AG04450 (cell line): ENCODE measurements around the gene KCNK18. TPM values are rescaled to one million over a fixed set of nuclear protein-coding genes. Genes with fewer than 3 reads are reported as not detected.

Source experiments
- CTCF ChIA-PET: fragments of 300-600, 350-600 bp; formaldehyde crosslinking; extraction: SDS; loops from one replicate; lab custom pipeline; 2022; ENCODE audit warnings: antibody characterized with exemption, inconsistent platforms; lab: Charles Lee
- POLR2A ChIA-PET: fragments of 350-600 bp; formaldehyde crosslinking; extraction: SDS; loops from one replicate; lab custom pipeline; 2021; ENCODE audit warnings: antibody characterized with exemption, inconsistent platforms; lab: Yijun Ruan, JAX
- DNase-seq: peaks from one replicate; pipeline ENCODE4 v3.0.0-alpha.2; 2011; ENCODE audit warnings: low read depth, low spot score
- H3K27ac ChIP-seq: one replicate; pipeline ENCODE4 v1.5.1; 2012; ENCODE audit warnings: low read depth, low read length, control low read depth
- H3K27me3 ChIP-seq: one replicate; pipeline ENCODE4 v1.6.0; 2012; ENCODE audit warnings: low read length; ENCODE audit not compliant: control insufficient read depth, insufficient read depth
- H3K4me3 ChIP-seq: 2 replicates; pipeline ENCODE4 v1.5.1; 2011; ENCODE audit warnings: mild to moderate bottlenecking, low read depth, low read length, control low read depth
- H3K9me3 ChIP-seq: 2 replicates; pipeline ENCODE4 v1.5.1; 2012; ENCODE audit warnings: low read length; ENCODE audit not compliant: control insufficient read depth, insufficient read depth
- polyA plus RNA-seq: library from polyadenylated mRNA; depleted of rRNA; stranded (reverse); fragments of >200 nt; gene quantifications from 2 replicates; pipeline ENCODE4 v1.2.3, GENCODE V29; 2011
- TF ChIP-seq, protein P1 (sequence below): IDR thresholded peaks from 2 replicates; pipeline ENCODE4 v1.5.1; 2011; ENCODE audit warnings: low read depth, low read length, control low read depth, inconsistent platforms

KCNK18 gene
- polyA plus RNA-seq, 1 experiment, result not detected

DNA sequence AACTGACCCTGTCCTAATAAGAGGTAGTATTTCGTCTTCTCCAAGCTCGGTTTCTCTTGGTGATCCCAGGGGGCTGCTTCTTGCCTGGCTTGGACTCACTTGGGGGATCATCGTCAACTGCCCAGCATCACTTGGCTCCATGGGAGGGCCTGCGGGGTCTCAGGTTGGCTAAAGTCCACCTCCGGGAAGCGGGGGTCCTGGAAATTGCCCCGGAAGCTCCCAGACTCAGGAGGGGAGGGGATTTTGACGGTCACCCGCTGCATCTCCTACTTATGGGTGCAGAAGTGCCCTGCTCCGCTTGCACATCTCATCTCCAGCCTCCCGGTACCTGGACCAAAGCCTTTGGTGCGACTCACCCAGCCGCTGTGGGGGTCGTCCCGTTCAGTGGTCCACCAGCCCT, 18.7 kb downstream of the KCNK18 start:
- TF ChIP-seq, protein P1, sequence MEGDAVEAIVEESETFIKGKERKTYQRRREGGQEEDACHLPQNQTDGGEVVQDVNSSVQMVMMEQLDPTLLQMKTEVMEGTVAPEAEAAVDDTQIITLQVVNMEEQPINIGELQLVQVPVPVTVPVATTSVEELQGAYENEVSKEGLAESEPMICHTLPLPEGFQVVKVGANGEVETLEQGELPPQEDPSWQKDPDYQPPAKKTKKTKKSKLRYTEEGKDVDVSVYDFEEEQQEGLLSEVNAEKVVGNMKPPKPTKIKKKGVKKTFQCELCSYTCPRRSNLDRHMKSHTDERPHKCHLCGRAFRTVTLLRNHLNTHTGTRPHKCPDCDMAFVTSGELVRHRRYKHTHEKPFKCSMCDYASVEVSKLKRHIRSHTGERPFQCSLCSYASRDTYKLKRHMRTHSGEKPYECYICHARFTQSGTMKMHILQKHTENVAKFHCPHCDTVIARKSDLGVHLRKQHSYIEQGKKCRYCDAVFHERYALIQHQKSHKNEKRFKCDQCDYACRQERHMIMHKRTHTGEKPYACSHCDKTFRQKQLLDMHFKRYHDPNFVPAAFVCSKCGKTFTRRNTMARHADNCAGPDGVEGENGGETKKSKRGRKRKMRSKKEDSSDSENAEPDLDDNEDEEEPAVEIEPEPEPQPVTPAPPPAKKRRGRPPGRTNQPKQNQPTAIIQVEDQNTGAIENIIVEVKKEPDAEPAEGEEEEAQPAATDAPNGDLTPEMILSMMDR, result no peak
- no peak for DNase-seq
- POLR2A ChIA-PET, result interaction anchor here (0.6 kb wide), 1 partner anchor 103 kb away, joined by 5 read pairs; no protein-coding TSS in a partner anchor
- CTCF ChIA-PET, result interaction anchor here (0.6 to 5.9 kb wide), 58 partner anchors 8 to 1024 kb away, joined by 3 to 246 read pairs (median 6); no protein-coding TSS in a partner anchor
- H3K9me3 ChIP-seq, result no peaks in the 10 kb centered on the region; the same call in 1 of the 2 replicates
- H3K4me3 ChIP-seq, result peak overlapping the region; percentile 67
- H3K27ac ChIP-seq, result no peak overlapping the region
- peaks cover 10% of the 10 kb centered on the region for H3K27me3 ChIP-seq

DNA sequence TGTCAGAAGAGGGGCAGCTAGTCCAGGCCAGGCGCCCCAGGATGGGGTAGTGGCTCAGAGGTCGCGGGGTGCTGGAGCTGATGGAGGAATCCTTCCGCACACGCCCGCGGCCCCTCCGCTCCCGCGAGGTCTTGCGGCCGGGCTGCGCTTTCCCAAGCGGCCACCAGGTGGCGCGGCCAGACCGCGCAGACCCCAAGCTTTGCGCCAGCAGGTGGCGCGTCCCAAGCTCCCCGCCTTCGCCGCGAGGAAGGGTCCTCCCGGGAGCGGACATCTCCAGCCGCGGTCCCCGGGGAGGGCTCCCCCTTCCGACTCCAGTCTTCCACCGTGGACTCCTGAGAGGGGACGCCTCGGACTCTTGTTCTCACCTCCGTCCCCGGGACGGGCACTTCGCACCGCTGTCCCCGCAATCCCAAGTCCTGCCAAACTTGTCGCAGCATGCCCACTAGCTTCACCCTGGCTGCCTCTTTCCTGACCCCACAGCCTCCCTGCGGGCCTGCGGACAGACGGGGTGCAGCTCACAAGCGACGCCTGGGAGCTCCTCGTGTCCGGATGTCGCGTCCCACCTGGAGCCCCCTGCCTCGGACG, 19.4 kb downstream of the KCNK18 start:
- Histone ChIP-seq H3K27me3 (peaks cover 10% of the 10 kb centered on the region), H3K9me3 (no peaks in the 10 kb centered on the region; the same call in 1 of the 2 replicates), H3K27ac (no peak overlapping the region), H3K4me3 (peak overlapping the region; percentile 67)
- CTCF ChIA-PET, result interaction anchor here (0.6 to 5.9 kb wide), 70 partner anchors 8 to 1571 kb away, joined by 3 to 246 read pairs (median 5); no protein-coding TSS in a partner anchor
- TF ChIP-seq, protein P1, result peak; percentile 100
- DNase-seq, result peak; percentile 29
- POLR2A ChIA-PET, result interaction anchor here (0.5 to 0.6 kb wide), 2 partner anchors 102 to 187 kb away, joined by 5 to 7 read pairs; no protein-coding TSS in a partner anchor

DNA sequence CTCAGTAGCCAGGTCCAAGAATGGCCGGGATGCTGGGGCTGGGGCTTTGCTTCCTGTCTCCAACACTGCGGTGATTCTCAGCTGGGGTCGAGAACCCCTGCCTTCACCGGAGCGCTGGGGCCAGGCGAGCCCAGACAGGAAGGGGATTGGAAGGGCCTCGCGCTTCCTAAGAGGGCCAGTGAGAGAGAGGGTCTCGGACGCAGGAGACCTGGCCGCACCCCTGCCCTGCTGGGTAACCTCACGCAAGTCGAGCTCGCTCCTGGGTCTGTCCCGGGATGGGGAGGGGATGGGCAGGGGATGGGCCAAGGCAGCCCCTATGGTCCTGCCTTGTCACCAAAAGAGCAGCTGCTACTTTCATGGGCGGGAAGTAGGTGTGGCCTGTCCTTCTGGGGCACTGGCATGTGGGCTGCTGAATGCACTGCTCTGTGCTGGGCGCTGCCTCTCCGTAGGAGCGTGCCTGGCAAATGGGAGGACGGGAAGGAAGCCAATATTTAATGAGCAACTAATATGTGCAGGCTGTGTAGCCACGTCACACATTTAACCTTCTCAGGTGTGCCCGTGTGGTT, 20.0 kb downstream of the KCNK18 start:
- DNase-seq, result no peak
- TF ChIP-seq, protein P1, result no peak

DNA sequence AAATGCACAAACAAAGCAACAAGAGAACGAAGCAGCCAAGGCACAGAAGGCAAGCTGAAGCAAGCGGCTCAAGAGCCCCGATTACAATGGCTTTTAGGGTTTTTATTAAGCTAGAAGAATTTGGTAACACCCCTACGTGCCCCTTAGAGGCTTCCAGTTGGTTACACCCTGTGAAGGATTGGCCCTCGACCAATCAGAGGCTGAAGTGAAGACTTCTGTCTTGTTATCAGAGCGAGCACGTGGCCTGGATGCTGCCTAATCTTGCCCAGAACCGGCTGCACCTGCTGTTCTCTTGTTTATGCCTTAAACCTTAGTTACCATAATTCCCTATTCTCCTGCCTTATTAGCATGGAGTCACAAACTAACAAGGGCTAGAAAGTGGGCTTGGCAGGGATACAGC, 21.4 kb downstream of the KCNK18 start:
- H3K4me3 ChIP-seq, result no peak overlapping the region
- no peak for DNase-seq
- H3K9me3 ChIP-seq, result no peaks in the 10 kb centered on the region; the same call in 1 of the 2 replicates
- peaks cover 10% of the 10 kb centered on the region for H3K27me3 ChIP-seq
- ChIA-PET POLR2A (no interaction called here), CTCF (interaction anchor here (2.9 to 5.9 kb wide), 2 partner anchors 99 to 224 kb away, joined by 14 to 246 read pairs; no protein-coding TSS in a partner anchor)
- no peak overlapping the region for H3K27ac ChIP-seq
- TF ChIP-seq, protein P1, result no peak

More for the DNA sequence above, 20.0 kb downstream of the KCNK18 start:
- ChIA-PET POLR2A (interaction anchor here (0.5 kb wide), 1 partner anchor 186 kb away, joined by 7 read pairs; no protein-coding TSS in a partner anchor), CTCF (interaction anchor here (0.7 to 5.9 kb wide), 57 partner anchors 7 to 1571 kb away, joined by 3 to 246 read pairs (median 6); no protein-coding TSS in a partner anchor)
- peaks cover 10% of the 10 kb centered on the region for H3K27me3 ChIP-seq
- H3K9me3 ChIP-seq, result no peaks in the 10 kb centered on the region; the same call in 1 of the 2 replicates
- no peak overlapping the region for H3K27ac ChIP-seq
- peak overlapping the region; percentile 67 for H3K4me3 ChIP-seq
